Astrocyte (in vitro differentiated cells and primary cell): ENCODE data around the gene B4GALT5. TPM values are rescaled to one million over a fixed set of nuclear protein-coding genes. Genes with fewer than 3 reads are reported as not detected.

Source experiments
- DNase-seq: peaks from one replicate; pipeline ENCODE4 v3.0.0-alpha.2; 2010; ENCODE audit warnings: low read depth
- FAIRE-seq: peaks from 2 replicates; lab custom pipeline; 2011; peaks lifted over from hg19 to GRCh38; lab: Jason Lieb, UNC
- H2AFZ ChIP-seq: 2 replicates; pipeline ENCODE4 v1.6.0; 2012; ENCODE audit warnings: low read depth, low read length, inconsistent platforms
- H3K27ac ChIP-seq: 2 replicates; pipeline ENCODE4 v1.5.1; 2011; ENCODE audit warnings: low read depth, low read length, inconsistent platforms
- H3K27me3 ChIP-seq: 2 replicates; pipeline ENCODE4 v1.6.0; 2011; ENCODE audit warnings: low read length, inconsistent platforms; ENCODE audit not compliant: insufficient read depth
- H3K36me3 ChIP-seq: 2 replicates; pipeline ENCODE4 v1.5.1; 2011; ENCODE audit warnings: low read length, inconsistent platforms; ENCODE audit not compliant: insufficient read depth
- H3K4me1 ChIP-seq: 2 replicates; pipeline ENCODE4 v1.5.1; 2011; ENCODE audit warnings: low read length, inconsistent platforms; ENCODE audit not compliant: insufficient read depth
- H3K4me2 ChIP-seq: 2 replicates; pipeline ENCODE4 v1.6.0; 2012; ENCODE audit warnings: low read length, inconsistent platforms
- H3K4me3 ChIP-seq: 2 replicates; pipeline ENCODE4 v1.5.1; 2011; ENCODE audit warnings: low read depth, mild to moderate bottlenecking, low read length, inconsistent platforms; ENCODE audit not compliant: insufficient read depth
- H3K79me2 ChIP-seq: 2 replicates; pipeline ENCODE4 v1.6.0; 2012; ENCODE audit warnings: mild to moderate bottlenecking, low read length, inconsistent platforms; ENCODE audit not compliant: insufficient read depth
- H3K9ac ChIP-seq: 2 replicates; pipeline ENCODE4 v1.6.0; 2012; ENCODE audit warnings: mild to moderate bottlenecking, low read length, inconsistent platforms
- H3K9me3 ChIP-seq: 2 replicates; pipeline ENCODE4 v1.5.1; 2012; ENCODE audit warnings: low read depth, mild to moderate bottlenecking, low read length, inconsistent platforms; ENCODE audit not compliant: insufficient read depth
- H4K20me1 ChIP-seq: 2 replicates; pipeline ENCODE4 v1.6.0; 2012; ENCODE audit warnings: low read length, inconsistent platforms; ENCODE audit not compliant: insufficient read depth
- H3K27ac Mint-ChIP-seq: one replicate; pipeline ENCODE4 v1.8.0; 2021; ENCODE audit warnings: mild to moderate bottlenecking, mixed read lengths; ENCODE audit not compliant: unreplicated experiment
- H3K27me3 Mint-ChIP-seq: one replicate; pipeline ENCODE4 v1.8.0; 2021; ENCODE audit warnings: low read depth, mixed read lengths; ENCODE audit not compliant: unreplicated experiment
- H3K36me3 Mint-ChIP-seq: one replicate; pipeline ENCODE4 v1.8.0; 2021; ENCODE audit warnings: low read depth, mixed read lengths; ENCODE audit not compliant: unreplicated experiment
- H3K4me1 Mint-ChIP-seq: one replicate; pipeline ENCODE4 v1.8.0; 2021; ENCODE audit warnings: low read depth, mixed read lengths; ENCODE audit not compliant: unreplicated experiment
- H3K4me3 Mint-ChIP-seq: one replicate; pipeline ENCODE4 v1.8.0; 2021; ENCODE audit warnings: mild to moderate bottlenecking, moderate library complexity, mixed read lengths; ENCODE audit not compliant: unreplicated experiment
- H3K9me3 Mint-ChIP-seq: one replicate; pipeline ENCODE4 v1.8.0; 2021; ENCODE audit warnings: mild to moderate bottlenecking, mixed read lengths; ENCODE audit not compliant: unreplicated experiment
- EZH2 ChIP-seq: IDR thresholded peaks from 2 replicates; pipeline ENCODE4 v1.6.1; 2012; ENCODE audit warnings: mild to moderate bottlenecking, low read length, inconsistent platforms; ENCODE audit not compliant: insufficient read depth
- total RNA-seq: library from RNA; stranded (reverse); gene quantifications from 2 replicates; pipeline ENCODE4 v1.2.1, GENCODE V29; 2021
- TF ChIP-seq, protein P1 (sequence below): IDR thresholded peaks from 2 replicates; pipeline ENCODE4 v1.5.1; 2011; ENCODE audit warnings: low read depth, mild to moderate bottlenecking, inconsistent platforms, low read length, moderate library complexity; ENCODE audit not compliant: insufficient read depth

Gene B4GALT5
- total RNA-seq, 1 donor from 2014 or later: 41.9 TPM

DNA sequence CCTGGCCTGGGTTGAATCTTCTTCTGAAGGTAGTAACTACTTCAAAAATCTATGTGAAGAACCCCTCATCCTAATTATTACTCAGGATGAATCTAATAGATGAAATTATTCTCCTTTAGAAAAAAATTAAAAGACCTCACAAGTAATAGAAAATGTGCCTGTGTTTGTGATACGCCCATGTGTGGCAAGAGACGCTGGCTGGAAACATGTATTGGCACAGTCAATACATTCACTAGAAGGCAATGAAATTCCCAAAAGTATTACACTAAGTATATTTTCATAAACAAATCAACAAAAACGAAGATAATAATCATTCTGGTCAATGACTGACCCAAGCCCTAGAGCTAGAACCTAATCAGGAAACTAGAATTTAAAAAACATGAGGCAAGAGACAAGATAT is 64.0 kb downstream of the B4GALT5 start:
- Histone ChIP-seq H3K79me2 (no peaks in the 10 kb centered on the region), H2AFZ (no peak overlapping the region), H3K36me3 (peaks cover 22% of the 10 kb centered on the region), H4K20me1 (peaks cover 8% of the 10 kb centered on the region), H3K4me2 (no peak overlapping the region), H3K27ac (no peak overlapping the region), H3K4me3 (no peak overlapping the region), H3K27me3 (no peaks in the 10 kb centered on the region), H3K9ac (no peak overlapping the region), H3K9me3 (no peaks in the 10 kb centered on the region), H3K4me1 (peaks cover 8% of the 10 kb centered on the region)
- no peak overlapping the region for H3K27ac Mint-ChIP-seq
- no peak for TF ChIP-seq EZH2
- no peaks in the 10 kb centered on the region for H3K9me3 Mint-ChIP-seq
- H3K4me1 Mint-ChIP-seq: peaks cover 18% of the 10 kb centered on the region
- FAIRE-seq (no peak), DNase-seq (no peak)
- no peaks in the 10 kb centered on the region for H3K27me3 Mint-ChIP-seq
- no peak overlapping the region for H3K4me3 Mint-ChIP-seq
- peaks cover 29% of the 10 kb centered on the region for H3K36me3 Mint-ChIP-seq

DNA sequence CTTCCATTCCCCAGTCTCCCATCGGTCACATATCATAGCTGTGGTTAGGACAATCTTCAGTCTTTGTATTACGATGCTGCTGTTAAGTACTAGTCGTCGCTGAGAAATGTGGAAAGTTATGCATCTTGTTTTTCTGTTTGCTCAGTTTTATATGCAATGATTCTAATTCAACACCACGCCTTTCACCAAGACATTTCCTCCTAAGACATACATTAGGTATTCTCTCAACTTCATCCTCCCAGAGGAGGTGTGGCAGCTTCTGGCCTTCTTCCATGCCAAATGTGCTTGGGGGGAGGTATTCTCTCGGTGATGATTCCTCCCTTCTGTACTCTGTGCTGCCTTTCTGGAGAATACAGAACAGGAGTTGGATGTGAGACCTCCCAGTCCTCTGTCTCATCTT is 66.1 kb downstream of the B4GALT5 start:
- TF ChIP-seq, protein P1, sequence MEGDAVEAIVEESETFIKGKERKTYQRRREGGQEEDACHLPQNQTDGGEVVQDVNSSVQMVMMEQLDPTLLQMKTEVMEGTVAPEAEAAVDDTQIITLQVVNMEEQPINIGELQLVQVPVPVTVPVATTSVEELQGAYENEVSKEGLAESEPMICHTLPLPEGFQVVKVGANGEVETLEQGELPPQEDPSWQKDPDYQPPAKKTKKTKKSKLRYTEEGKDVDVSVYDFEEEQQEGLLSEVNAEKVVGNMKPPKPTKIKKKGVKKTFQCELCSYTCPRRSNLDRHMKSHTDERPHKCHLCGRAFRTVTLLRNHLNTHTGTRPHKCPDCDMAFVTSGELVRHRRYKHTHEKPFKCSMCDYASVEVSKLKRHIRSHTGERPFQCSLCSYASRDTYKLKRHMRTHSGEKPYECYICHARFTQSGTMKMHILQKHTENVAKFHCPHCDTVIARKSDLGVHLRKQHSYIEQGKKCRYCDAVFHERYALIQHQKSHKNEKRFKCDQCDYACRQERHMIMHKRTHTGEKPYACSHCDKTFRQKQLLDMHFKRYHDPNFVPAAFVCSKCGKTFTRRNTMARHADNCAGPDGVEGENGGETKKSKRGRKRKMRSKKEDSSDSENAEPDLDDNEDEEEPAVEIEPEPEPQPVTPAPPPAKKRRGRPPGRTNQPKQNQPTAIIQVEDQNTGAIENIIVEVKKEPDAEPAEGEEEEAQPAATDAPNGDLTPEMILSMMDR: no peak
- no peak for TF ChIP-seq EZH2
- FAIRE-seq: no peak

DNA sequence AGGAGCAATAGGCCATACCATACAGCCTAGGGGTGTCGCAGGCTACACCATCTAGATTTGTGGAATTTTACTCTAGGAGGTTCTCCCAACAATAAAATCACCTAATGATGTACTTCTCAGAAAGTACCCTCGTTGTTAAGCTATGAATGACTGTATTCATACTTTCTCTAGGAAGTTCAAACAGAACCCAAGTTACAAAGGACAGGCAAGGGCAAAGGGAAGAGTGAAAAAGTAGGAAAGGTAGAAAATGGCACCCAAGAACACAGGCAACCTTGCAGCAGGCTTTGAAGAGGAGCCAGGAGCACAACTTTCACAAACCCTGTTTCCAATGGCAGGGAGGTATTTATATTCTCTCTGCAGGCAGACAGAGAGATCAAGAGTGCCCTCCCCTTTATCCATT is 67.2 kb downstream of the B4GALT5 start:
- DNase-seq: no peak
- Mint-ChIP-seq H3K36me3 (peaks cover 22% of the 10 kb centered on the region), H3K27ac (peak overlapping the region; percentile 34), H3K27me3 (no peaks in the 10 kb centered on the region), H3K4me1 (peaks cover 18% of the 10 kb centered on the region), H3K4me3 (no peak overlapping the region), H3K9me3 (no peaks in the 10 kb centered on the region)
- no peak overlapping the region for H3K27ac ChIP-seq
- H3K9me3 ChIP-seq: no peaks in the 10 kb centered on the region
- peaks cover 8% of the 10 kb centered on the region for H3K4me1 ChIP-seq
- no peaks in the 10 kb centered on the region for H3K79me2 ChIP-seq
- H3K4me3 ChIP-seq: no peak overlapping the region
- H2AFZ ChIP-seq: no peak overlapping the region
- no peak for FAIRE-seq
- no peaks in the 10 kb centered on the region for H3K27me3 ChIP-seq
- peaks cover 18% of the 10 kb centered on the region for H3K36me3 ChIP-seq
- no peak overlapping the region for H3K9ac ChIP-seq
- H3K4me2 ChIP-seq: no peak overlapping the region
- peaks cover 3% of the 10 kb centered on the region for H4K20me1 ChIP-seq
- TF ChIP-seq EZH2: no peak
- TF ChIP-seq, protein P1: no peak

More for the DNA sequence above, 66.1 kb downstream of the B4GALT5 start:
- H3K27me3 ChIP-seq: no peaks in the 10 kb centered on the region
- Mint-ChIP-seq H3K27ac (peak overlapping the region; percentile 53), H3K27me3 (no peaks in the 10 kb centered on the region), H3K4me1 (peaks cover 18% of the 10 kb centered on the region), H3K4me3 (no peak overlapping the region), H3K36me3 (peaks cover 21% of the 10 kb centered on the region), H3K9me3 (no peaks in the 10 kb centered on the region)
- no peaks in the 10 kb centered on the region for H3K79me2 ChIP-seq
- peaks cover 16% of the 10 kb centered on the region for H3K36me3 ChIP-seq
- H3K9me3 ChIP-seq: no peaks in the 10 kb centered on the region
- H3K27ac ChIP-seq: no peak overlapping the region
- H4K20me1 ChIP-seq: peaks cover 3% of the 10 kb centered on the region
- H3K4me2 ChIP-seq: peak overlapping the region; percentile 23
- H3K4me1 ChIP-seq: peaks cover 8% of the 10 kb centered on the region
- DNase-seq: peak; percentile 29
- no peak overlapping the region for H2AFZ ChIP-seq
- no peak overlapping the region for H3K9ac ChIP-seq
- H3K4me3 ChIP-seq: no peak overlapping the region
